ENCODE data around the gene OR4D9. TPM values are rescaled to one million over a fixed set of nuclear protein-coding genes. Genes with fewer than 3 reads are reported as not detected.

OR4D9 gene
- total and polyA plus RNA-seq, 7 donors: not detected

GRCh38 chr11:59523541-59523940, 12.2 kb downstream of the OR4D9 start:
- no peaks in the 10 kb centered on the region for H3K9me3 ChIP-seq
- intact Hi-C loops (cut with DNase I): no loop called here
- no peaks in the 10 kb centered on the region for H3K27me3 ChIP-seq
- no peaks in the 10 kb centered on the region for H3K4me1 ChIP-seq
- TF ChIP-seq, protein P1, sequence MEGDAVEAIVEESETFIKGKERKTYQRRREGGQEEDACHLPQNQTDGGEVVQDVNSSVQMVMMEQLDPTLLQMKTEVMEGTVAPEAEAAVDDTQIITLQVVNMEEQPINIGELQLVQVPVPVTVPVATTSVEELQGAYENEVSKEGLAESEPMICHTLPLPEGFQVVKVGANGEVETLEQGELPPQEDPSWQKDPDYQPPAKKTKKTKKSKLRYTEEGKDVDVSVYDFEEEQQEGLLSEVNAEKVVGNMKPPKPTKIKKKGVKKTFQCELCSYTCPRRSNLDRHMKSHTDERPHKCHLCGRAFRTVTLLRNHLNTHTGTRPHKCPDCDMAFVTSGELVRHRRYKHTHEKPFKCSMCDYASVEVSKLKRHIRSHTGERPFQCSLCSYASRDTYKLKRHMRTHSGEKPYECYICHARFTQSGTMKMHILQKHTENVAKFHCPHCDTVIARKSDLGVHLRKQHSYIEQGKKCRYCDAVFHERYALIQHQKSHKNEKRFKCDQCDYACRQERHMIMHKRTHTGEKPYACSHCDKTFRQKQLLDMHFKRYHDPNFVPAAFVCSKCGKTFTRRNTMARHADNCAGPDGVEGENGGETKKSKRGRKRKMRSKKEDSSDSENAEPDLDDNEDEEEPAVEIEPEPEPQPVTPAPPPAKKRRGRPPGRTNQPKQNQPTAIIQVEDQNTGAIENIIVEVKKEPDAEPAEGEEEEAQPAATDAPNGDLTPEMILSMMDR (IDR thresholded peaks at IDR 0.05): no peak
- no peak for TF ChIP-seq POLR2A (IDR thresholded peaks at IDR 0.05)
- TF ChIP-seq POLR2AphosphoS5 (IDR thresholded peaks at IDR 0.05): no peak
- no peak for TF ChIP-seq EP300 (IDR thresholded peaks at IDR 0.05)
- no peaks in the 10 kb centered on the region for H3K36me3 ChIP-seq
- 26 to 50% methylated on average over 1 of the region's 1 CpG for WGBS, 2 donors
- H3K4me3 ChIP-seq: no peak overlapping the region
- DNase-seq: no peak
- H3K27ac ChIP-seq: no peak overlapping the region

GRCh38 chr11:59528711-59529110, 17.4 kb downstream of the OR4D9 start:
- no peaks in the 10 kb centered on the region for H3K9me3 ChIP-seq
- intact Hi-C loops (cut with DNase I): no loop called here
- DNase-seq: no peak
- no peak overlapping the region for H3K27ac ChIP-seq
- no peak overlapping the region for H3K4me3 ChIP-seq
- 70 to 83% methylated on average over 7 of the region's 7 CpGs for WGBS, 2 donors
- no peaks in the 10 kb centered on the region for H3K36me3 ChIP-seq
- H3K27me3 ChIP-seq: no peaks in the 10 kb centered on the region
- H3K4me1 ChIP-seq: no peaks in the 10 kb centered on the region
- TF ChIP-seq POLR2A (IDR thresholded peaks at IDR 0.05) (no peak), EP300 (IDR thresholded peaks at IDR 0.05) (no peak), POLR2AphosphoS5 (IDR thresholded peaks at IDR 0.05) (no peak)
- TF ChIP-seq, protein P1 (IDR thresholded peaks at IDR 0.05): no peak

DNA sequence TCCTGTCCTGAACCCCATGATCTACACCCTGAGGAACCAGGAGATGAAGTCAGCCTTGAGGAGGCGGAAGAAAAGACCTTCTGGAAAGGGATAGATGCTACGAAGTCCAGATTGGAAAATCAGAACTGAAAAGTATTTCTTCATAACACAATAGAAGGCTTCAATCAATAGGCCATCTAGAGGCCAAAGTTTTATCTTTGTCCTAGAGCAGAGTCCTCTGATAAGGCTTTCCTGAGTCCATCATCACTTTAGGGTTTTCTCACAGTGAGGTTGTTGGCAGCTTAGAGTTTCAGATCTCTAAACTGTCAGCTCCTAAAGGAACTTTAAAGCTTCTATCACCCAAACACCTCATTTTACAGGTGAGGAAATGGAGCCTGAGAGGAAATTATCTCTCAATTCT, 21.3 kb downstream of the OR4D9 start:
- 83 to 85% methylated on average over 2 of the region's 2 CpGs for WGBS, 2 donors
- intact Hi-C loops (cut with DNase I): loop anchor here (10.0 kb wide), 1 partner anchor 272 kb away; no protein-coding TSS in a partner anchor
- H3K36me3 ChIP-seq: no peaks in the 10 kb centered on the region
- no peak for DNase-seq
- no peaks in the 10 kb centered on the region for H3K27me3 ChIP-seq
- H3K4me3 ChIP-seq: no peak overlapping the region
- H3K4me1 ChIP-seq: peaks cover 0 to 7% (median 2%) of the 10 kb centered on the region in 4 donors
- no peak for TF ChIP-seq POLR2AphosphoS5 (IDR thresholded peaks at IDR 0.05)
- no peak for TF ChIP-seq POLR2A (IDR thresholded peaks at IDR 0.05)
- TF ChIP-seq, protein P1 (IDR thresholded peaks at IDR 0.05): no peak
- no peak for TF ChIP-seq EP300 (IDR thresholded peaks at IDR 0.05)
- no peaks in the 10 kb centered on the region for H3K9me3 ChIP-seq
- no peak overlapping the region for H3K27ac ChIP-seq

- intact Hi-C loops (cut with DNase I): loop anchor here (5.0 to 10.0 kb wide), 2 partner anchors 218 to 270 kb away; no protein-coding TSS in a partner anchor
Observed at GRCh38 chr11:59534676-59535075, 23.3 kb downstream of the OR4D9 start.

More at GRCh38 chr11:59534676-59535075, 23.3 kb downstream of the OR4D9 start:
- H3K4me1 ChIP-seq: peaks cover 0 to 14% (median 7%) of the 10 kb centered on the region in 4 donors
- no peaks in the 10 kb centered on the region for H3K9me3 ChIP-seq
- no peak for DNase-seq
- H3K36me3 ChIP-seq: no peaks in the 10 kb centered on the region
- no peak overlapping the region for H3K27ac ChIP-seq
- 90 to 93% methylated on average over 1 of the region's 1 CpG for WGBS, 2 donors
- H3K27me3 ChIP-seq: no peaks in the 10 kb centered on the region
- no peak overlapping the region for H3K4me3 ChIP-seq
- TF ChIP-seq EP300 (IDR thresholded peaks at IDR 0.05): no peak
- no peak for TF ChIP-seq POLR2AphosphoS5 (IDR thresholded peaks at IDR 0.05)
- TF ChIP-seq, protein P1 (IDR thresholded peaks at IDR 0.05): no peak
- TF ChIP-seq POLR2A (IDR thresholded peaks at IDR 0.05): no peak
